ENCODE data around the gene FRA10AC1. TPM values are rescaled to one million over a fixed set of nuclear protein-coding genes. Genes with fewer than 3 reads are reported as not detected.

FRA10AC1 gene
- total RNA-seq, 2 experiments from 2014 or later: 15.1 to 15.8 TPM

GRCh38 chr10:93670372-93670771, 32.0 kb downstream of the FRA10AC1 start:
- Mint-ChIP-seq H3K36me3 (ENCODE audit: low read depth) (peaks cover 7% of the 10 kb centered on the region), H3K4me1 (ENCODE audit: low read depth) (no peaks in the 10 kb centered on the region), H3K27ac (no peak overlapping the region), H3K27me3 (no peaks in the 10 kb centered on the region), H3K4me3 (no peak overlapping the region), H3K9me3 (no peaks in the 10 kb centered on the region)
- intact Hi-C loops (cut with micrococcal nuclease): loop anchor here (10.0 kb wide), 1 partner anchor 106 kb away; the partner anchor contains the start of gene FFAR4
- CTCF ChIA-PET: no interaction called here
- POLR2A ChIA-PET: no interaction called here
- TF ChIP-seq, protein P1, sequence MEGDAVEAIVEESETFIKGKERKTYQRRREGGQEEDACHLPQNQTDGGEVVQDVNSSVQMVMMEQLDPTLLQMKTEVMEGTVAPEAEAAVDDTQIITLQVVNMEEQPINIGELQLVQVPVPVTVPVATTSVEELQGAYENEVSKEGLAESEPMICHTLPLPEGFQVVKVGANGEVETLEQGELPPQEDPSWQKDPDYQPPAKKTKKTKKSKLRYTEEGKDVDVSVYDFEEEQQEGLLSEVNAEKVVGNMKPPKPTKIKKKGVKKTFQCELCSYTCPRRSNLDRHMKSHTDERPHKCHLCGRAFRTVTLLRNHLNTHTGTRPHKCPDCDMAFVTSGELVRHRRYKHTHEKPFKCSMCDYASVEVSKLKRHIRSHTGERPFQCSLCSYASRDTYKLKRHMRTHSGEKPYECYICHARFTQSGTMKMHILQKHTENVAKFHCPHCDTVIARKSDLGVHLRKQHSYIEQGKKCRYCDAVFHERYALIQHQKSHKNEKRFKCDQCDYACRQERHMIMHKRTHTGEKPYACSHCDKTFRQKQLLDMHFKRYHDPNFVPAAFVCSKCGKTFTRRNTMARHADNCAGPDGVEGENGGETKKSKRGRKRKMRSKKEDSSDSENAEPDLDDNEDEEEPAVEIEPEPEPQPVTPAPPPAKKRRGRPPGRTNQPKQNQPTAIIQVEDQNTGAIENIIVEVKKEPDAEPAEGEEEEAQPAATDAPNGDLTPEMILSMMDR (IDR thresholded peaks at IDR 0.05): no peak
- DNase-seq (no peak), ATAC-seq (no peak)

DNA sequence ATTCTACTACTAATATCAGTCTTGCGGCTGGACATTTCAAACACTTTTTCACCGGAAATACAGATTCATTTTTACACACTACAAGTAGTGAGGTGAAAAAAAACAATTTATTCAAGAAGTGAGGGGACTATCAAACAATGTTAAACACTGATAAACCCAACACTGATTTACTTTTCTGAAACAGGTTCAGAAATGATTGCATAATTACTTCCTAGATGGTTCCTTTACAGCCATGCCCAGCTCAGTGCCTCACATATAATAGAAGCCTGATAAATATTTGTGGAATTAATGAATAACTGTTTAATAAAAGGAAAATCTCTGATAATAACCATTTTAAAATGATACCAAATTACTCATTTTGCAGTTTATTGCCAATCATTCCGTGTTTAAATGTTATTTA, 34.6 kb downstream of the FRA10AC1 start:
- ChIA-PET CTCF (no interaction called here), POLR2A (no interaction called here)
- no peaks in the 10 kb centered on the region for H3K4me1 Mint-ChIP-seq (ENCODE audit: low read depth)
- no peak overlapping the region for H3K27ac Mint-ChIP-seq
- peaks cover 1% of the 10 kb centered on the region for H3K36me3 Mint-ChIP-seq (ENCODE audit: low read depth)
- TF ChIP-seq, protein P1 (IDR thresholded peaks at IDR 0.05): no peak
- no peaks in the 10 kb centered on the region for H3K27me3 Mint-ChIP-seq
- H3K9me3 Mint-ChIP-seq: no peaks in the 10 kb centered on the region
- intact Hi-C loops (cut with micrococcal nuclease): no loop called here
- DNase-seq: no peak
- H3K4me3 Mint-ChIP-seq: no peak overlapping the region
- ATAC-seq: no peak

DNA sequence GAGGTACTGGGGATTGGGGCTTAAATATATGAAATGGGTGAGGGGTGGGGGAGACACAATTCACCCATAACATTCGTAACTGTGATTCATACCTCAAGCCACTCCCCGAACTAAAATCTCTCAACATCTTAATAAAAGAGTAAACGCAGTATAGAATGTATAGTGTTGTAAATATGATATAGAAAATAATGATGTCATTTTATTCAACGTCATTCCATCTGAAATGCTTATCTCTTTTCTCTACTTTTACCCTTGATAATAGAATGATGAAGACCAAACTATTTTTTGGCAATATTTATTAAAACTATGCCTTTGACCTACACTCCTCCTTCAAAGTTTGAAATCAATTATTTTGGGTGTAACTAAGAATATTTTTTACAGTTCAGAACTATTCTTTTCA, 36.4 kb downstream of the FRA10AC1 start:
- ChIA-PET POLR2A (no interaction called here), CTCF (no interaction called here)
- Mint-ChIP-seq H3K27me3 (no peaks in the 10 kb centered on the region), H3K4me3 (no peak overlapping the region), H3K4me1 (ENCODE audit: low read depth) (no peaks in the 10 kb centered on the region), H3K36me3 (ENCODE audit: low read depth) (peaks cover 1% of the 10 kb centered on the region), H3K9me3 (no peaks in the 10 kb centered on the region), H3K27ac (no peak overlapping the region)
- DNase-seq: no peak
- TF ChIP-seq, protein P1 (IDR thresholded peaks at IDR 0.05): no peak
- intact Hi-C loops (cut with micrococcal nuclease): no loop called here
- ATAC-seq: no peak

- Mint-ChIP-seq H3K4me3 (no peak overlapping the region), H3K9me3 (no peaks in the 10 kb centered on the region), H3K36me3 (ENCODE audit: low read depth) (no peaks in the 10 kb centered on the region), H3K4me1 (ENCODE audit: low read depth) (no peaks in the 10 kb centered on the region), H3K27me3 (no peaks in the 10 kb centered on the region), H3K27ac (no peak overlapping the region)
- ATAC-seq (no peak), DNase-seq (no peak)
- POLR2A ChIA-PET: no interaction called here
- TF ChIP-seq, protein P1 (IDR thresholded peaks at IDR 0.05): no peak
- CTCF ChIA-PET: no interaction called here
- intact Hi-C loops (cut with micrococcal nuclease): no loop called here
Measured at GRCh38 chr10:93657757-93658156, 44.6 kb downstream of the FRA10AC1 start.

DNA sequence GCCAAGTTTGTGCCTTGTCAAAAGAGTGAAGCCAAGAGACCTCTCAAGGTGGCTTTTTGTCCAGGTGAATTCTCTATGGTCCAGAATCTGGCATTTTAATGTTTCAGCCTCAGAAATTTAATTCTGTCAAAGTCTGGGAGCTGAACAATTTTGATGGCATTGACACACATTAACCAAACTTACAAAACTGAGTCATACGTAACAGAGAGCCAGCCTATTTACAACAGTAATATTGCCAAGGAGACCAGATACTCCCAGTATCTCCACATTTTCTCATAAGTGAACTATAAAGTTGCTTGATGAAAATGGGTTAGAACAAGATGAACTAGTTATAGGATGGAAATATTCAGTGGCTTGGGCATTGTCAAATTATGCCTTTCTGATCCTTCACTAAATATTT, 46.2 kb downstream of the FRA10AC1 start:
- intact Hi-C loops (cut with micrococcal nuclease): no loop called here
- CTCF ChIA-PET: interaction anchor here (1.4 kb wide), 1 partner anchor 13 kb away, joined by 3 read pairs; no protein-coding TSS in a partner anchor
- no peak overlapping the region for H3K4me3 Mint-ChIP-seq
- POLR2A ChIA-PET: no interaction called here
- no peaks in the 10 kb centered on the region for H3K27me3 Mint-ChIP-seq
- no peaks in the 10 kb centered on the region for H3K4me1 Mint-ChIP-seq (ENCODE audit: low read depth)
- H3K36me3 Mint-ChIP-seq (ENCODE audit: low read depth): no peaks in the 10 kb centered on the region
- ATAC-seq: no peak
- H3K9me3 Mint-ChIP-seq: no peaks in the 10 kb centered on the region
- no peak overlapping the region for H3K27ac Mint-ChIP-seq
- TF ChIP-seq, protein P1 (IDR thresholded peaks at IDR 0.05): no peak
- no peak for DNase-seq
